IPS-18c (cell line): ENCODE measurements around the gene PCSK1N.
"Not testable (repeated sequence)": the region's sequence is repeated elsewhere in the genome, so short reads cannot be mapped to it uniquely, and the experiment has no call there.

Experiments
- H3K4me3 ChIP-seq: 2 replicates; pipeline ENCODE4 v1.7.0; 2013; ENCODE audit warnings: low read depth, mild to moderate bottlenecking, low read length, moderate library complexity; ENCODE audit not compliant: insufficient read depth
- H3K9me3 ChIP-seq: one replicate; pipeline ENCODE4 v1.6.1; 2013; ENCODE audit warnings: mild to moderate bottlenecking, low read length, moderate library complexity; ENCODE audit not compliant: control insufficient read depth, insufficient read depth

Gene PCSK1N

GRCh38 chrX:48826876-48827653 is 8.3 kb downstream of the PCSK1N start:
- peaks cover 9% of the 10 kb centered on the region for H3K9me3 ChIP-seq
- 0 out of 2 replicates have a peak overlapping the region, but pooled peaks have one; percentile 28 for H3K4me3 ChIP-seq

GRCh38 chrX:48826135-48826875 is 9.1 kb downstream of the PCSK1N start, which contains the start of gene ERAS:
Gene ERAS (plus strand): TSS chrX:48826513. CDS start chrX:48829124, 2,611 bp downstream.
- peaks cover 9% of the 10 kb centered on the region for H3K9me3 ChIP-seq
- 0 out of 2 replicates have a peak within 1 kb of the TSS, but pooled peaks have one; percentile 28 for H3K4me3 ChIP-seq

GRCh38 chrX:48824066-48824465 is 11.3 kb downstream of the PCSK1N start:
- Histone ChIP-seq H3K9me3 (peaks cover 10% of the 10 kb centered on the region), H3K4me3 (no peak overlapping the region)

GRCh38 chrX:48823053-48823452 is 12.4 kb downstream of the PCSK1N start:
- peaks cover 12% of the 10 kb centered on the region for H3K9me3 ChIP-seq
- no peak overlapping the region for H3K4me3 ChIP-seq

- not testable (repeated sequence) for H3K4me3 ChIP-seq
These were observed 16.0 kb downstream of the PCSK1N start for GRCh38 chrX:48819394-48819793.

GRCh38 chrX:48818866-48819265 is 16.5 kb downstream of the PCSK1N start:
- peaks cover 16% of the 10 kb centered on the region for H3K9me3 ChIP-seq
- no peak overlapping the region for H3K4me3 ChIP-seq

More at GRCh38 chrX:48819394-48819793, 16.0 kb downstream of the PCSK1N start:
- H3K9me3 ChIP-seq, result peaks cover 13% of the 10 kb centered on the region

- Histone ChIP-seq H3K9me3 (peaks cover 16% of the 10 kb centered on the region), H3K4me3 (no peak overlapping the region; the same call in 1 of the 2 replicates)
These were observed 17.3 kb downstream of the PCSK1N start for GRCh38 chrX:48818098-48818497.

GRCh38 chrX:48816014-48816810 is 19.2 kb downstream of the PCSK1N start:
- Histone ChIP-seq H3K9me3 (peaks cover 16% of the 10 kb centered on the region), H3K4me3 (no peak overlapping the region)

GRCh38 chrX:48815266-48815665 is 20.1 kb downstream of the PCSK1N start:
- peaks cover 16% of the 10 kb centered on the region for H3K9me3 ChIP-seq
- H3K4me3 ChIP-seq, result no peak overlapping the region

GRCh38 chrX:48814722-48815121 is 20.7 kb downstream of the PCSK1N start:
- H3K9me3 ChIP-seq, result peaks cover 16% of the 10 kb centered on the region

GRCh38 chrX:48813644-48814043 is 21.8 kb downstream of the PCSK1N start:
- H3K9me3 ChIP-seq, result peaks cover 13% of the 10 kb centered on the region
- no peak overlapping the region for H3K4me3 ChIP-seq

More at GRCh38 chrX:48814722-48815121, 20.7 kb downstream of the PCSK1N start:
- peak overlapping the region; percentile 9; the same call in 1 of the 2 replicates for H3K4me3 ChIP-seq

- H3K4me3 ChIP-seq, result no peak overlapping the region
- peaks cover 5% of the 10 kb centered on the region for H3K9me3 ChIP-seq
These were observed 29.3 kb downstream of the PCSK1N start for GRCh38 chrX:48806081-48806480.

GRCh38 chrX:48802905-48803200 is 32.6 kb downstream of the PCSK1N start:
- H3K9me3 ChIP-seq, result peaks cover 3% of the 10 kb centered on the region
- H3K4me3 ChIP-seq, result peak overlapping the region; percentile 71

GRCh38 chrX:48802089-48802904 is 33.1 kb downstream of the PCSK1N start:
- peak overlapping the region; percentile 71 for H3K4me3 ChIP-seq
- H3K9me3 ChIP-seq, result peaks cover 4% of the 10 kb centered on the region

- peaks cover 6% of the 10 kb centered on the region for H3K9me3 ChIP-seq
- H3K4me3 ChIP-seq, result peak within 1 kb of the TSS; percentile 82
These were observed 33.9 kb downstream of the PCSK1N start, which contains the start of gene HDAC6 for GRCh38 chrX:48801280-48802088. Gene HDAC6 (plus strand): TSS chrX:48802067. CDS start chrX:48802693, 626 bp downstream.
